ENCODE data around the gene TRO. TPM values are rescaled to one million over a fixed set of nuclear protein-coding genes. Genes with fewer than 3 reads are reported as not detected.

TRO gene
- total RNA-seq, 2 experiments from 2014 or later, result 0.30 to 0.54 TPM

DNA sequence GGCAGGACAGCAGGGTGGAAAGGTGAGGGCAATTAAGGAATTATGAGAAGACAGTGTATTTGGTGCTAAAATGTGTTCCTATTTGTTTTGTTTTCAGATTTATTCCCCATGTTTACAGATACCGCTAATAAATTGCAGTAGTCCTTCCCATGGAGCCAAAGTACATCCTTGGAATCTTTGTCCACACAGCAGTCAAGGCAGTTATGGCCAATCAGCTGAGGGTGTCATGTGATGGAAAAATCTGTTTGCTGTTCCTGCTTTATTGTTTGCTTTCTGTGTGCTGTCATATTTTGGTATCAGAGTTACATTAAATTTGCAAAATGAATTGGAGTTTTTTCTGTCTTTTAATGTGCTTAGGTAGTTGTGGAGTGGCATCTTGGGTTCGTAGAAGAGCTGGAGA, 10.5 kb downstream of the TRO start:
- ChIA-PET POLR2A (no interaction called here), CTCF (ENCODE audit: unreplicated experiment) (no interaction called here)
- Histone ChIP-seq H3K4me1 (ENCODE audit: insufficient read depth, low read length, poor library complexity, severe bottlenecking) (peaks cover 5% of the 10 kb centered on the region), H3K9me3 (ENCODE audit: low read length) (no peaks in the 10 kb centered on the region), H3K4me2 (ENCODE audit: low read length) (no peak overlapping the region), H3K27ac (ENCODE audit: low read depth, low read length, poor library complexity, severe bottlenecking) (no peak overlapping the region), H4K20me1 (ENCODE audit: insufficient read depth, low read length) (no peaks in the 10 kb centered on the region), H3K9me2 (ENCODE audit: insufficient read depth, low read length) (no peaks in the 10 kb centered on the region), H2AFZ (ENCODE audit: low read length) (no peak overlapping the region), H3K36me3 (ENCODE audit: insufficient read depth, low read length) (no peaks in the 10 kb centered on the region), H3K4me3 (ENCODE audit: low read depth, low read length, poor library complexity, severe bottlenecking) (no peak overlapping the region), H3K79me2 (ENCODE audit: insufficient read depth, low read depth, low read length) (no peaks in the 10 kb centered on the region)
- no peak for DNase-seq (ENCODE audit: low spot score)
- TF ChIP-seq EZH2phosphoT487 (IDR thresholded peaks at IDR 0.05; ENCODE audit: borderline replicate concordance, low read depth, low read length), result no peak
- TF ChIP-seq, protein P1, sequence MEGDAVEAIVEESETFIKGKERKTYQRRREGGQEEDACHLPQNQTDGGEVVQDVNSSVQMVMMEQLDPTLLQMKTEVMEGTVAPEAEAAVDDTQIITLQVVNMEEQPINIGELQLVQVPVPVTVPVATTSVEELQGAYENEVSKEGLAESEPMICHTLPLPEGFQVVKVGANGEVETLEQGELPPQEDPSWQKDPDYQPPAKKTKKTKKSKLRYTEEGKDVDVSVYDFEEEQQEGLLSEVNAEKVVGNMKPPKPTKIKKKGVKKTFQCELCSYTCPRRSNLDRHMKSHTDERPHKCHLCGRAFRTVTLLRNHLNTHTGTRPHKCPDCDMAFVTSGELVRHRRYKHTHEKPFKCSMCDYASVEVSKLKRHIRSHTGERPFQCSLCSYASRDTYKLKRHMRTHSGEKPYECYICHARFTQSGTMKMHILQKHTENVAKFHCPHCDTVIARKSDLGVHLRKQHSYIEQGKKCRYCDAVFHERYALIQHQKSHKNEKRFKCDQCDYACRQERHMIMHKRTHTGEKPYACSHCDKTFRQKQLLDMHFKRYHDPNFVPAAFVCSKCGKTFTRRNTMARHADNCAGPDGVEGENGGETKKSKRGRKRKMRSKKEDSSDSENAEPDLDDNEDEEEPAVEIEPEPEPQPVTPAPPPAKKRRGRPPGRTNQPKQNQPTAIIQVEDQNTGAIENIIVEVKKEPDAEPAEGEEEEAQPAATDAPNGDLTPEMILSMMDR (conservative IDR thresholded peaks at IDR 0.05; ENCODE audit: low read length), result no peak
- intact Hi-C loops (cut with micrococcal nuclease; ENCODE audit: unreplicated experiment), result no loop called here
- BruUV-seq (replicated peaks), result no TSS peak

DNA sequence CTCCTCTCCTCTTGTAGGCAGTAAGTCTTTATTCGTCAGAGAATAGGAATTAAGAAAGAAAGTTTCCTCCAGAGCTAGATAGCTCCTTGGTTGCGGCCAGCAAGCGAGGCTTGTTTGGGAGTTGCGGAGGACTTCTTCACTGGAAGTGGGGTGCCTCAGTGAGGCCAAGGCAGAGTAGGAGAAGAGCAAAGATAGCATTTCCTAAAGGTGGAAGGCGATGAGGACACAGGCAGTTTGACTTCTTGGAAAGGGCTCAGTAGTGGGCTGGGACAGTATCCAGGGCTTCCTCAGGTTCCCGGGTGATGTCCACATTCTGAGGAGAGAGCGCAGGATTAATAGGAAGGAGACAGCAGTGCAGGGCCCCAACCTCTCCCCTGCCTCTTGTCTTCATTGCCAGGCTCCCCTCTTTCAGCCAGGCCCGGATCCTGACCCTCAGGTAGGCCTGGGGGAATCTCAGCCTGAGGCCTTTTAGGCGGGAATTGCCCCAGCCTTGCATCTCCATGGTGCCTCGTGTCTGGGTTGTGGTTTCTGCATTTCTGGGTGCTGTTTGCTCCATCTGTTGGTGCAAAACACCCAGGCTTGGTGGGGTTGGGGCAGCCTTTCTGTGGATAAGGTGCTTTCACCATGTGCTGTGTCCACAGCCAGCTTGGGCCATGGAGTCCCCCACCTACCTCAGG, 12.7 kb downstream of the TRO start:
- H2AFZ ChIP-seq (ENCODE audit: low read length), result no peak overlapping the region
- H3K4me1 ChIP-seq (ENCODE audit: insufficient read depth, low read length, poor library complexity, severe bottlenecking), result no peaks in the 10 kb centered on the region
- BruUV-seq (replicated peaks), result no TSS peak
- H3K27ac ChIP-seq (ENCODE audit: low read depth, low read length, poor library complexity, severe bottlenecking), result no peak overlapping the region
- intact Hi-C loops (cut with micrococcal nuclease; ENCODE audit: unreplicated experiment), result no loop called here
- ChIA-PET CTCF (ENCODE audit: unreplicated experiment) (no interaction called here), POLR2A (no interaction called here)
- H3K9me3 ChIP-seq (ENCODE audit: low read length), result no peaks in the 10 kb centered on the region
- no peaks in the 10 kb centered on the region for H3K9me2 ChIP-seq (ENCODE audit: insufficient read depth, low read length)
- H3K4me3 ChIP-seq (ENCODE audit: low read depth, low read length, poor library complexity, severe bottlenecking), result no peak overlapping the region
- no peak for DNase-seq (ENCODE audit: low spot score)
- H3K4me2 ChIP-seq (ENCODE audit: low read length), result no peak overlapping the region
- no peaks in the 10 kb centered on the region for H4K20me1 ChIP-seq (ENCODE audit: insufficient read depth, low read length)
- no peak for TF ChIP-seq EZH2phosphoT487 (IDR thresholded peaks at IDR 0.05; ENCODE audit: borderline replicate concordance, low read depth, low read length)
- TF ChIP-seq, protein P1 (conservative IDR thresholded peaks at IDR 0.05; ENCODE audit: low read length), result no peak
- H3K79me2 ChIP-seq (ENCODE audit: insufficient read depth, low read depth, low read length), result no peaks in the 10 kb centered on the region
- H3K36me3 ChIP-seq (ENCODE audit: insufficient read depth, low read length), result no peaks in the 10 kb centered on the region

DNA sequence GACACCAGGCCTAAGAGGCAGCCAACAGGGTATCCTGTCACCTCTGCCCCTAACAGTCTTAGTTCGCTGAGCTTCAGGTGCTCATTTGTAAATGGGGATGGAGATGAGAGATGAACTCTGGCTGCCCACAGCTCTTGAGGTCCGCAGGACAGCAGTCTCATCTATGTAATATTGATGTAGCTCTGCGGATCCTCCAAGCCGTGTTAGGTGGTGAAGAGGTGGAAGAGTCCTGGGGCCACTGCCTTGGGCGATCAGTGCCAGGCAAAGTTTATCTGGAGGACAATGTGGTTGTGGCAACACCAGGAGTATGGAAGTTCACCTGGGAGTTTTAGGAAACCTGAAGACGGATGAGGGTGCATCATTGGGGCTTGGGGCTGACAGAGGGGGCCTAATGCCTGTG, 13.4 kb downstream of the TRO start:
- Histone ChIP-seq H4K20me1 (ENCODE audit: insufficient read depth, low read length) (no peaks in the 10 kb centered on the region), H3K4me1 (ENCODE audit: insufficient read depth, low read length, poor library complexity, severe bottlenecking) (no peaks in the 10 kb centered on the region), H3K27ac (ENCODE audit: low read depth, low read length, poor library complexity, severe bottlenecking) (no peak overlapping the region), H3K4me2 (ENCODE audit: low read length) (no peak overlapping the region), H2AFZ (ENCODE audit: low read length) (no peak overlapping the region), H3K9me3 (ENCODE audit: low read length) (no peaks in the 10 kb centered on the region), H3K79me2 (ENCODE audit: insufficient read depth, low read depth, low read length) (no peaks in the 10 kb centered on the region), H3K9me2 (ENCODE audit: insufficient read depth, low read length) (no peaks in the 10 kb centered on the region), H3K4me3 (ENCODE audit: low read depth, low read length, poor library complexity, severe bottlenecking) (no peak overlapping the region), H3K36me3 (ENCODE audit: insufficient read depth, low read length) (no peaks in the 10 kb centered on the region)
- ChIA-PET CTCF (ENCODE audit: unreplicated experiment) (interaction anchor here (0.5 kb wide), 1 partner anchor 9 kb away, joined by 3 read pairs; no protein-coding TSS in a partner anchor), POLR2A (no interaction called here)
- TF ChIP-seq, protein P1 (conservative IDR thresholded peaks at IDR 0.05; ENCODE audit: low read length), result no peak
- no peak for TF ChIP-seq EZH2phosphoT487 (IDR thresholded peaks at IDR 0.05; ENCODE audit: borderline replicate concordance, low read depth, low read length)
- no TSS peak for BruUV-seq (replicated peaks)
- DNase-seq (ENCODE audit: low spot score), result no peak
- intact Hi-C loops (cut with micrococcal nuclease; ENCODE audit: unreplicated experiment), result no loop called here
